ENCODE results near the gene RAB12.
"Not testable (repeated sequence)": the region's sequence is repeated elsewhere in the genome, so short reads cannot be mapped to it uniquely, and the experiment has no call there.

The RAB12 gene

GRCh38 chr18:8614875-8615274 lies 5.6 kb downstream of the RAB12 start:
- no peak for DNase-seq

- no peak for DNase-seq
Observed at GRCh38 chr18:8615397-8616027, 6.3 kb downstream of the RAB12 start.

- DNase-seq = no peak
Observed at GRCh38 chr18:8616028-8616401, 6.8 kb downstream of the RAB12 start.

- no peak for DNase-seq
Observed at GRCh38 chr18:8617907-8618306, 8.7 kb downstream of the RAB12 start.

GRCh38 chr18:8619041-8619440 lies 9.8 kb downstream of the RAB12 start:
- DNase-seq = no peak

GRCh38 chr18:8619835-8620577 lies 10.8 kb downstream of the RAB12 start:
- DNase-seq = no peak

GRCh38 chr18:8620845-8621244 lies 11.6 kb downstream of the RAB12 start:
- no peak for DNase-seq

- not testable (repeated sequence) for DNase-seq
Observed at GRCh38 chr18:8622625-8623024, 13.4 kb downstream of the RAB12 start.

GRCh38 chr18:8623549-8624106 lies 14.4 kb downstream of the RAB12 start:
- no peak for DNase-seq

GRCh38 chr18:8625461-8626092 lies 16.3 kb downstream of the RAB12 start:
- no peak for DNase-seq

GRCh38 chr18:8626414-8627106 lies 17.3 kb downstream of the RAB12 start:
- no peak for DNase-seq

- DNase-seq = no peak
Observed at GRCh38 chr18:8627107-8627472, 17.9 kb downstream of the RAB12 start.

- DNase-seq = no peak
Observed at GRCh38 chr18:8627540-8627939, 18.3 kb downstream of the RAB12 start.

GRCh38 chr18:8629602-8630001 lies 20.4 kb downstream of the RAB12 start:
- DNase-seq = no peak

- DNase-seq = no peak
Observed at GRCh38 chr18:8630546-8630945, 21.3 kb downstream of the RAB12 start.

GRCh38 chr18:8631265-8631664 lies 22.0 kb downstream of the RAB12 start:
- no peak for DNase-seq

GRCh38 chr18:8632386-8632785 lies 23.1 kb downstream of the RAB12 start:
- DNase-seq = no peak

- DNase-seq = no peak
Observed at GRCh38 chr18:8634508-8634907, 25.3 kb downstream of the RAB12 start.

- no peak for DNase-seq
Observed at GRCh38 chr18:8635087-8635486, 25.9 kb downstream of the RAB12 start.

GRCh38 chr18:8639762-8640161 lies 30.5 kb downstream of the RAB12 start:
- DNase-seq = no peak

GRCh38 chr18:8643326-8643878 lies 34.2 kb downstream of the RAB12 start:
- DNase-seq = no peak

GRCh38 chr18:8647359-8647758 lies 38.1 kb downstream of the RAB12 start:
- not testable (repeated sequence) for DNase-seq

Data from CD4-positive, alpha-beta T cell treated with Interleukin-4 for 4 hours (primary cell).